ENCODE measurements around the gene CWC27.

CWC27 gene

DNA sequence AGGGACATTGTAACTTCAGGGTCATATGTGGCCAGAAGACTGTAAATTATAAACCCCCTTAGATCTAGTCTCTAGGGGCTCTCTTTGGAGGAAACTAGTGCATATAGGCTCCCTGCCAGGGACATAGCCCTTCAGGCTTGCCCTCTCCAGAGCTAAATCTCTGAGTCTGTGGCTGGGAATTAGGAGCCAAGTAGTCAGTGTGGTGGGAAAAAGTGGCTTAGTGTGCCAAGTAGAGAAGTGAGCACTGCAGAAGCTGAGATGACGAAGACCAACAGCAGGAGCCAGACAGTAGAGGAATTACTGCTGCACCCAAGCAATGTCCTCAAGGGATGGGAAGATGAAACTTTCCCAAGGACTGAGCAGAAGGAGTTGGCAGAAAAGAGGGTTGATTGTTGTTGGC is 71.2 kb downstream of the CWC27 start:
- Mint-ChIP-seq H3K4me1 (no peaks in the 10 kb centered on the region), H3K4me3 (no peak overlapping the region), H3K9me3 (peaks cover 35% of the 10 kb centered on the region), H3K27me3 (ENCODE audit: low read depth, poor library complexity) (no peaks in the 10 kb centered on the region), H3K27ac (no peak overlapping the region), H3K36me3 (ENCODE audit: low read depth) (peaks cover 63% of the 10 kb centered on the region)
- no peak for DNase-seq
- TF ChIP-seq CTCF (IDR thresholded peaks at IDR 0.05) = no peak

DNA sequence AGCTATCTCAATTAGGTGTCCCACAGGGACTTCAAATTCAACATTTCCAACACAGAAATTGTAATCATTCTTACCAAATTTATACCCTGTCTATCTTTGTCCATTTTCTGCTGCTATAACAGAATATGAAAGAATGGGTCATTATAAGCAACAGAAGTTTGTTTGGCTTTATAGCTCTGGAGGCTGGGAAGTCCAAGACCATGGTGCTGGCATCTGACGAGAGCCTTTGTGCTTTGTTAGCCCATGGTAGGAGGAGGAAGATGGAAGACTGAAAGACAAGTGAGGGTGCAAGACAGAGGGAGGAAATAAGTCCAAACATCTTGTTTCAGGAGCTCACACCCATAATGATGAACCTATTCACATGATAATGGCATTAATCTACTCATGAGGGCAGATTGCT is 72.2 kb downstream of the CWC27 start:
- H3K36me3 Mint-ChIP-seq (ENCODE audit: low read depth) = peaks cover 74% of the 10 kb centered on the region
- no peak overlapping the region for H3K27ac Mint-ChIP-seq
- peaks cover 46% of the 10 kb centered on the region for H3K9me3 Mint-ChIP-seq
- no peak overlapping the region for H3K4me3 Mint-ChIP-seq
- no peak for TF ChIP-seq CTCF (IDR thresholded peaks at IDR 0.05)
- H3K4me1 Mint-ChIP-seq = no peaks in the 10 kb centered on the region
- no peaks in the 10 kb centered on the region for H3K27me3 Mint-ChIP-seq (ENCODE audit: low read depth, poor library complexity)
- DNase-seq = no peak

DNA sequence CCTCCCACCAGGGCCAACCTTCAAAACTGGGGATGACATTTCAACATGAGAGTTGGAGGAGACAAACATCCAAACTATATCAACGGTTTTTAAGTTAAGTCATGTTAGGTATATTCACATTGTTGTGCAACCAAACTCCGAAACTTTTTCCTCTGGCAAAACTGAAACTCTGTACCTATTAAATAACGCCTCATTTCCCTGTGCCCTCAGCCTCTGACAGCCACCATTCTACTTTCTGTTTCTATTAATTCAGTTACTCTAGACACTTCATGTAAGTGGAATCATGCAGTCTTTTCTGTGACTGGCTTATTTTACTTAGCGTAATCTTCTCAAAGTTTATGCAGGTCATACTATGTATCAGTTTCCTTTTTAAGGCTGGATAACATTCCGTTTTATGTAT is 85.0 kb downstream of the CWC27 start:
- H3K4me3 Mint-ChIP-seq = no peak overlapping the region
- no peaks in the 10 kb centered on the region for H3K4me1 Mint-ChIP-seq
- H3K27ac Mint-ChIP-seq = peak overlapping the region; percentile 86
- H3K9me3 Mint-ChIP-seq = no peaks in the 10 kb centered on the region
- no peak for TF ChIP-seq CTCF (IDR thresholded peaks at IDR 0.05)
- H3K36me3 Mint-ChIP-seq (ENCODE audit: low read depth) = peaks cover 63% of the 10 kb centered on the region
- no peaks in the 10 kb centered on the region for H3K27me3 Mint-ChIP-seq (ENCODE audit: low read depth, poor library complexity)
- no peak for DNase-seq

- no peak for TF ChIP-seq CTCF (IDR thresholded peaks at IDR 0.05)
- H3K27me3 Mint-ChIP-seq (ENCODE audit: low read depth, poor library complexity) = no peaks in the 10 kb centered on the region
Observed at GRCh38 chr5:64854855-64855254, 86.1 kb downstream of the CWC27 start.

GRCh38 chr5:64859881-64860280 is 91.2 kb downstream of the CWC27 start:
- no peak for DNase-seq
- H3K4me3 Mint-ChIP-seq = no peak overlapping the region
- TF ChIP-seq CTCF (IDR thresholded peaks at IDR 0.05) = no peak
- peaks cover 24% of the 10 kb centered on the region for H3K36me3 Mint-ChIP-seq (ENCODE audit: low read depth)
- H3K9me3 Mint-ChIP-seq = no peaks in the 10 kb centered on the region
- no peaks in the 10 kb centered on the region for H3K4me1 Mint-ChIP-seq
- no peak overlapping the region for H3K27ac Mint-ChIP-seq
- no peaks in the 10 kb centered on the region for H3K27me3 Mint-ChIP-seq (ENCODE audit: low read depth, poor library complexity)

More at GRCh38 chr5:64854855-64855254, 86.1 kb downstream of the CWC27 start:
- peaks cover 52% of the 10 kb centered on the region for H3K36me3 Mint-ChIP-seq (ENCODE audit: low read depth)
- no peaks in the 10 kb centered on the region for H3K9me3 Mint-ChIP-seq
- H3K4me1 Mint-ChIP-seq = no peaks in the 10 kb centered on the region
- no peak overlapping the region for H3K27ac Mint-ChIP-seq
- DNase-seq = no peak
- H3K4me3 Mint-ChIP-seq = no peak overlapping the region

GRCh38 chr5:64861281-64861680 is 92.6 kb downstream of the CWC27 start:
- no peak for TF ChIP-seq CTCF (IDR thresholded peaks at IDR 0.05)
- DNase-seq = no peak
- H3K36me3 Mint-ChIP-seq (ENCODE audit: low read depth) = peaks cover 19% of the 10 kb centered on the region
- H3K9me3 Mint-ChIP-seq = no peaks in the 10 kb centered on the region
- H3K27ac Mint-ChIP-seq = no peak overlapping the region
- no peaks in the 10 kb centered on the region for H3K4me1 Mint-ChIP-seq
- H3K4me3 Mint-ChIP-seq = no peak overlapping the region
- H3K27me3 Mint-ChIP-seq (ENCODE audit: low read depth, poor library complexity) = no peaks in the 10 kb centered on the region
